ENCODE results near the gene NOP16. TPM values are rescaled to one million over a fixed set of nuclear protein-coding genes. Genes with fewer than 3 reads are reported as not detected.

Gene NOP16
- total RNA-seq, 2 experiments from 2014 or later: 71.8 to 75.1 TPM

- Mint-ChIP-seq H3K27ac (no peak overlapping the region), H3K9me3 (no peaks in the 10 kb centered on the region), H3K27me3 (no peaks in the 10 kb centered on the region), H3K4me3 (no peak overlapping the region), H3K4me1 (ENCODE audit: low read depth) (peaks cover 25% of the 10 kb centered on the region), H3K36me3 (ENCODE audit: low read depth) (peaks cover 72% of the 10 kb centered on the region)
- DNase-seq: no peak
- intact Hi-C loops (cut with micrococcal nuclease): no loop called here
- TF ChIP-seq CTCF (IDR thresholded peaks at IDR 0.05): no peak
- ChIA-PET POLR2A (interaction anchor here (1.4 to 3.6 kb wide), 4 partner anchors 12 to 152 kb away, joined by 4 to 14 read pairs (median 11); no protein-coding TSS in a partner anchor), CTCF (no interaction called here)
- ATAC-seq: no peak
Observed at GRCh38 chr5:176383961-176384360, 4.4 kb downstream of the NOP16 start.

- intact Hi-C loops (cut with micrococcal nuclease): no loop called here
- Mint-ChIP-seq H3K27me3 (no peaks in the 10 kb centered on the region), H3K4me1 (ENCODE audit: low read depth) (peaks cover 25% of the 10 kb centered on the region), H3K9me3 (no peaks in the 10 kb centered on the region), H3K36me3 (ENCODE audit: low read depth) (peaks cover 73% of the 10 kb centered on the region), H3K27ac (no peak overlapping the region), H3K4me3 (no peak overlapping the region)
- CTCF ChIA-PET: no interaction called here
- no peak for ATAC-seq
- POLR2A ChIA-PET: interaction anchor here (1.4 to 3.6 kb wide), 3 partner anchors 11 to 23 kb away, joined by 4 to 14 read pairs (median 13); no protein-coding TSS in a partner anchor
- no peak for DNase-seq
- TF ChIP-seq CTCF (IDR thresholded peaks at IDR 0.05): no peak
Observed at GRCh38 chr5:176383248-176383905, 5.0 kb downstream of the NOP16 start.

- POLR2A ChIA-PET: interaction anchor here (3.1 to 4.0 kb wide), 3 partner anchors 10 to 21 kb away, joined by 13 to 14 read pairs (median 14); partner anchors contain the start of gene KIAA1191
- H3K4me3 Mint-ChIP-seq: no peak overlapping the region
Observed at GRCh38 chr5:176382721-176383120, 5.7 kb downstream of the NOP16 start.

GRCh38 chr5:176381979-176382378, 6.4 kb downstream of the NOP16 start:
- Mint-ChIP-seq H3K4me1 (ENCODE audit: low read depth) (peaks cover 20% of the 10 kb centered on the region), H3K27ac (no peak overlapping the region), H3K9me3 (no peaks in the 10 kb centered on the region), H3K36me3 (ENCODE audit: low read depth) (peaks cover 66% of the 10 kb centered on the region), H3K27me3 (no peaks in the 10 kb centered on the region), H3K4me3 (no peak overlapping the region)
- ATAC-seq: no peak
- DNase-seq: no peak
- intact Hi-C loops (cut with micrococcal nuclease): no loop called here
- CTCF ChIA-PET: no interaction called here
- POLR2A ChIA-PET: interaction anchor here (1.1 to 4.0 kb wide), 5 partner anchors 10 to 20 kb away, joined by 3 to 14 read pairs (median 13); partner anchors contain the start of genes ARL10 and KIAA1191
- TF ChIP-seq CTCF (IDR thresholded peaks at IDR 0.05): no peak

More at GRCh38 chr5:176382721-176383120, 5.7 kb downstream of the NOP16 start:
- CTCF ChIA-PET: no interaction called here
- Mint-ChIP-seq H3K27me3 (no peaks in the 10 kb centered on the region), H3K9me3 (no peaks in the 10 kb centered on the region), H3K27ac (no peak overlapping the region), H3K4me1 (ENCODE audit: low read depth) (peaks cover 23% of the 10 kb centered on the region), H3K36me3 (ENCODE audit: low read depth) (peaks cover 72% of the 10 kb centered on the region)
- DNase-seq (no peak), ATAC-seq (no peak)
- intact Hi-C loops (cut with micrococcal nuclease): no loop called here
- no peak for TF ChIP-seq CTCF (IDR thresholded peaks at IDR 0.05)

GRCh38 chr5:176381423-176381822, 7.0 kb downstream of the NOP16 start:
- ChIA-PET POLR2A (interaction anchor here (1.1 to 4.0 kb wide), 5 partner anchors 9 to 20 kb away, joined by 3 to 14 read pairs (median 13); partner anchors contain the start of genes ARL10 and KIAA1191), CTCF (interaction anchor here (0.9 kb wide), 1 partner anchor 9 kb away, joined by 3 read pairs; no protein-coding TSS in a partner anchor)
- Mint-ChIP-seq H3K36me3 (ENCODE audit: low read depth) (peaks cover 61% of the 10 kb centered on the region), H3K4me1 (ENCODE audit: low read depth) (peaks cover 15% of the 10 kb centered on the region), H3K4me3 (no peak overlapping the region), H3K9me3 (no peaks in the 10 kb centered on the region), H3K27ac (no peak overlapping the region), H3K27me3 (no peaks in the 10 kb centered on the region)
- no peak for TF ChIP-seq CTCF (IDR thresholded peaks at IDR 0.05)
- no peak for ATAC-seq
- intact Hi-C loops (cut with micrococcal nuclease): no loop called here
- no peak for DNase-seq

All from activated CD8-positive, alpha-beta T cell treated with anti-CD3 and anti-CD28 coated beads for 36 hours (primary cell).